Cardiac muscle cell (in vitro differentiated cells and primary cell): ENCODE measurements around the gene SLC25A23. TPM values are rescaled to one million over a fixed set of nuclear protein-coding genes. Genes with fewer than 3 reads are reported as not detected.

Experiments
- DNase-seq, 2 donors: peaks; one replicate each; pipeline versions ENCODE4 v3.0.0 to v3.0.0-alpha.2; 2010 to 2017; ENCODE audit warnings: low read depth in 1 of 2, low spot score in 1 of 2
- H3K27ac ChIP-seq: fragments of 200-600 bp; sonication (generic); 2 replicates; pipeline ENCODE4 v1.5.1; 2016
- H3K27me3 ChIP-seq: fragments of 200-600 bp; sonication (generic); 2 replicates; pipeline ENCODE4 v1.6.0; 2016; ENCODE audit warnings: control low read depth
- H3K36me3 ChIP-seq: fragments of 200-600 bp; sonication (generic); 2 replicates; pipeline ENCODE4 v1.5.1; 2016; ENCODE audit warnings: control low read depth
- H3K4me1 ChIP-seq: fragments of 200-600 bp; sonication (generic); 2 replicates; pipeline ENCODE4 v1.8.1; 2017; ENCODE audit warnings: low read depth, mild to moderate bottlenecking, mixed run types
- H3K4me3 ChIP-seq: fragments of 200-600 bp; sonication (generic); 2 replicates; pipeline ENCODE4 v1.5.1; 2016; ENCODE audit warnings: mild to moderate bottlenecking
- H3K9me3 ChIP-seq: fragments of 200-600 bp; sonication (generic); 2 replicates; pipeline ENCODE4 v1.5.1; 2017; ENCODE audit warnings: low read depth, mild to moderate bottlenecking, control low read depth
- polyA plus RNA-seq: library from polyadenylated mRNA; unstranded; fragments of >200 nt; fragmentation: Nextera tagmentation; extraction: Ambion mirVana; gene quantifications from 2 replicates; pipeline ENCODE4 v1.2.1, GENCODE V29; 2016
- total RNA-seq: library from RNA; depleted of rRNA; stranded (reverse); fragments of >200 nt; gene quantifications from 2 replicates; pipeline ENCODE4 v1.2.3, GENCODE V29; 2016
- TF ChIP-seq, protein P1 (sequence below): IDR thresholded peaks from 2 replicates; pipeline ENCODE4 v1.5.1; 2012; ENCODE audit warnings: low read depth, mild to moderate bottlenecking, low read length

SLC25A23 gene
- total and polyA plus RNA-seq, 2 experiments from 2014 or later: 143 to 157 TPM

DNA sequence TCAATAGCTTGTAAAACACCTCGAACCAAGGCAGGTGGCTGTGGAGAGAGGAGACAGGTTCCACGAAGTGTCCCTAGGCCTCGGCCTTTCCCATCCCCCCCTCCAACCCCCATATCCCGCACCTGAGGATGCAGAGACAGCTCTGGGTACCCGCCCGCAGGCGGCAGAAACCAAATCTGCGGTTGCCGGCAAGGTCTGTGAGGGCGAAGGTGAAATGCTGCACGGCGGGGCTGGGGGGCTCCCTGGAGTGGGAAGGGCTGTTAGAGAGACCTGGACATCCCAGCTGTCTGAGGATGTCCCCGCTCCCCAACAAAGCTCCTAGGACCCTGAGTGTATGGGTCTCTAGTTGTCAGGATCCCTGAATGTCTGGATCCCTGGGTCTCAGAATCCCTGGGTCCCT is 19.2 kb upstream of the SLC25A23 start:
- no peak overlapping the region for H3K27ac ChIP-seq
- no peaks in the 10 kb centered on the region for H3K4me1 ChIP-seq
- no peaks in the 10 kb centered on the region for H3K9me3 ChIP-seq
- no peak overlapping the region for H3K4me3 ChIP-seq
- TF ChIP-seq, protein P1, sequence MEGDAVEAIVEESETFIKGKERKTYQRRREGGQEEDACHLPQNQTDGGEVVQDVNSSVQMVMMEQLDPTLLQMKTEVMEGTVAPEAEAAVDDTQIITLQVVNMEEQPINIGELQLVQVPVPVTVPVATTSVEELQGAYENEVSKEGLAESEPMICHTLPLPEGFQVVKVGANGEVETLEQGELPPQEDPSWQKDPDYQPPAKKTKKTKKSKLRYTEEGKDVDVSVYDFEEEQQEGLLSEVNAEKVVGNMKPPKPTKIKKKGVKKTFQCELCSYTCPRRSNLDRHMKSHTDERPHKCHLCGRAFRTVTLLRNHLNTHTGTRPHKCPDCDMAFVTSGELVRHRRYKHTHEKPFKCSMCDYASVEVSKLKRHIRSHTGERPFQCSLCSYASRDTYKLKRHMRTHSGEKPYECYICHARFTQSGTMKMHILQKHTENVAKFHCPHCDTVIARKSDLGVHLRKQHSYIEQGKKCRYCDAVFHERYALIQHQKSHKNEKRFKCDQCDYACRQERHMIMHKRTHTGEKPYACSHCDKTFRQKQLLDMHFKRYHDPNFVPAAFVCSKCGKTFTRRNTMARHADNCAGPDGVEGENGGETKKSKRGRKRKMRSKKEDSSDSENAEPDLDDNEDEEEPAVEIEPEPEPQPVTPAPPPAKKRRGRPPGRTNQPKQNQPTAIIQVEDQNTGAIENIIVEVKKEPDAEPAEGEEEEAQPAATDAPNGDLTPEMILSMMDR: no peak
- no peaks in the 10 kb centered on the region for H3K36me3 ChIP-seq
- no peak for DNase-seq
- peaks cover 12% of the 10 kb centered on the region for H3K27me3 ChIP-seq

DNA sequence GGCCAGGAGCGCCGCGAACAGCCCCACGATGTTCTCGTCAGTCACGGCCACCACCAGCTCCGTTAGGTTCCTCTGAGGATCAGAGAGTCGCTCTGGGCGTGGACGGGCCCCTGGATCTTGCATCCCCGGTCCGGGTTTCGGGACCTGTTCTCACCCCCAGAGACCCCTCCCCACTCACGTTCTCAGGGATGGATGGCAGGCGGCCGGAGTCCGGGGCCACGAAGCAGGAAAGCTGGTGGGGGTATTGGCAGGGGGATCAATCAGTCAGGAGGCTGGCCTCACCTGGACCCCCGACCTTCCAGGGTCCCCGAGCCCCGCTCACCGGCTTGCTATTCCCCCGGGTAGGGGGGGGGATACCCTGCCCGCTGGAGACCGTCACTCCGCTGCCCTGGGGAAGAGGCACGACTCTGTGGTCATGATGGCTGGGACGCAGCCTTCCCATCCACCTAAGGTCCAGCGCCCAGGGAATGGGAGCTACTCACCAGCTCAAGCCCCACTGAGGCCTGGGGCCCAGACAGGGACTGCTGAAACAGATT is 17.4 kb upstream of the SLC25A23 start:
- peaks cover 12% of the 10 kb centered on the region for H3K27me3 ChIP-seq
- no peaks in the 10 kb centered on the region for H3K36me3 ChIP-seq
- H3K4me1 ChIP-seq: no peaks in the 10 kb centered on the region
- peak overlapping the region; percentile 27 for H3K4me3 ChIP-seq
- TF ChIP-seq, protein P1: no peak
- no peaks in the 10 kb centered on the region for H3K9me3 ChIP-seq
- no peak for DNase-seq
- no peak overlapping the region for H3K27ac ChIP-seq

DNA sequence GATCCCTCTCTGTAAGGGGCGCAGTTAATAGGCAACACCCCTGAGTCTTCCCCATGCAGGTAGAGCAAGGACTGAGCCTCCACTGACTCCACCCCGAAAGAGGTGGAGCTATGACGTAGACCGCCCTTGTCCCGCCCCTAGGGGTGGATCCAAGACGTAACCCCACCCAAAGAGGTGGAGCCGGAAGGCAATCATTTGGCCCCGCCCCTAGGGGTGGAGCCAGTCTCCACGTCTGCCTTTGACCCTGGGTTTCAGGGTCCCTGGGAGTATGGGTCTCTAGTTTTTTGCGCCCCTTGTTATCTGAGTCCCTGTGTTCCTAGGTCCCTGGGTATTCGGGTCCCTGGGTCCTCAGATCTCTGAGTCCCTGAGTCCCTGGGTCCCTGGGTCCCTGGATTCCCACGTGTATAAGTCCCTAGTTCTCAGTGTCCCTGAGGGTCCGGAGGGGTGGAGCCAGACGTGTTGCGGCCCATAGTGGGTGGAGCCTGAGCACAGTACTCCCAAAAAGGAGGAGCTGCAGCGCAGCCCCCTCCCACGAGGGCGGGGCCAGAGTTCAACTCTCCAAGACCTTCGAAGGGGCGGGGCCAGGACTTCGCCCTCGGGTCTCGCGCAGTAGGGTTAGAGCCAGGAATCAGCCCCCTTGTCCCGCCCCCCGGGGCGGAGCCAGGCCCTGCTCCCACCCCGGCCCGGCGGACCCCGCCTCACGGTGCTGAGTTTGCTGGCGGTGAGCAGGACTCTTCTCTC is 16.7 kb upstream of the SLC25A23 start:
- Histone ChIP-seq H3K36me3 (no peaks in the 10 kb centered on the region), H3K27me3 (peaks cover 12% of the 10 kb centered on the region), H3K9me3 (no peaks in the 10 kb centered on the region), H3K27ac (no peak overlapping the region), H3K4me1 (no peaks in the 10 kb centered on the region), H3K4me3 (peak overlapping the region; percentile 27)
- TF ChIP-seq, protein P1: no peak
- DNase-seq: peak; percentile 49 to 100

DNA sequence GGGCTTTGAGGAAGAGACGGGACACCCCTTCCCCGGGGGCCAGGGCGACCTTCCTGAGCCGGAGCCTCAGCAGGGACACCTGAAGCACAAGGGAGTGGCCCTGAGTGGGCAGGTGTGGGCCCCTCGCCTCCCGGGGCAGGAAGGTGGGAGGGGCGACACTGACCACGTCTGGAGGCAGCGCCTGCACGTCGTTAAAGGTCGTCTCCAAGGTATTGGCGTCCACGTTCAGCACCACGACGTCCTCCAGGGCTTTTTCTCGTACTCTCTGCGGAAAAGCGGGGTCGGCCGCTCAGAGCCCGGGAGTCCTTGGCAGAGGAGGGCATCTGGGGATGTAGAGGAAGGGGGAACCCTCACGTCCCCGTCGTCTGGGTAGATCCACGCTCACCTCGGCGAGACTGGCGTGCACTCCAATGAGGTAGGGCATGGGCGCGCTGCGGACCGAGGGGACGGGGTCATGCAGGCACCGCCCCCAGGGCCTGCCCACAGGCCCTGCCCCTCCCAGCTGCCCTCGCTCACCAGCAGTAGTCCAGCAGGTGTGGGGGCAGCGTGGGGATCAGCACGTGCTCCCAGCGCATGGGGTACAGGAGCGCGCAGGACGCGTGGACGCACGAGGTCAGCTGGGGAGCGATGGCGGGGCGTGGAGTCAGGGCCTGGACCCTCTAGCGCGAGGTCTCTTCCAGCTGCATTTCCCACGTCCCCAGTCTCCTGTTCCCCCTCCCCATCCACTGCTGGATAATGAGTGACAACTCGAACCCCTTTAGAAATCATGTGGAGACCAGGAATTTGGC is 15.9 kb upstream of the SLC25A23 start:
- Histone ChIP-seq H3K9me3 (no peaks in the 10 kb centered on the region), H3K27ac (no peak overlapping the region), H3K4me3 (peak overlapping the region; percentile 27), H3K36me3 (no peaks in the 10 kb centered on the region), H3K4me1 (no peaks in the 10 kb centered on the region), H3K27me3 (peaks cover 12% of the 10 kb centered on the region)
- peak in 1 of 2 donors; percentile 47 for DNase-seq
- TF ChIP-seq, protein P1: no peak

DNA sequence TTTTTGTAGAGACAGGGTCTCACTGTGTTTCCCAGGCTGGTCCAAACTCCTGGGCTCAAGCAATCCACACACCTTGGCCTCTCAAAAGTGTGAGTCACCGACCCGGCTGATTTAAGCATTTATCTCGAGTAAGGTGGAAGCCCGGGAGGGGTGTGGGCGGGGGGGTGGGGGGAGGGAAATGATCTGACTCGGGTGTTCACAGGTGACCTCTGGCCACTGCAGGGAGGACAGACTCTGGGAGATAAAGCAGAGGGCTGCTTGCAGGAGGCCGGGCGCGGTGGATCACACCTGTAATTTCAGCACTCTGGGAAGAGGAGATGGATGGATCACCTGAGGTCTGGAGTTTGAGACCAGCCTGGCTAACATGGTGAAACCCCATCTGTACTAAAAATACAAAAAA is 14.1 kb upstream of the SLC25A23 start:
- no peak overlapping the region for H3K27ac ChIP-seq
- H3K9me3 ChIP-seq: no peaks in the 10 kb centered on the region
- peaks cover 12% of the 10 kb centered on the region for H3K27me3 ChIP-seq
- no peaks in the 10 kb centered on the region for H3K4me1 ChIP-seq
- no peaks in the 10 kb centered on the region for H3K36me3 ChIP-seq
- TF ChIP-seq, protein P1: no peak
- no peak for DNase-seq
- no peak overlapping the region for H3K4me3 ChIP-seq
